ENCODE data around the gene SPTBN1. TPM values are rescaled to one million over a fixed set of nuclear protein-coding genes. Genes with fewer than 3 reads are reported as not detected.
A peak's percentile ranks its signal among the peaks of the same experiment; 100 is the strongest.

SPTBN1 gene
- total RNA-seq, 2 donors from 2014 or later = 179 to 194 TPM

DNA sequence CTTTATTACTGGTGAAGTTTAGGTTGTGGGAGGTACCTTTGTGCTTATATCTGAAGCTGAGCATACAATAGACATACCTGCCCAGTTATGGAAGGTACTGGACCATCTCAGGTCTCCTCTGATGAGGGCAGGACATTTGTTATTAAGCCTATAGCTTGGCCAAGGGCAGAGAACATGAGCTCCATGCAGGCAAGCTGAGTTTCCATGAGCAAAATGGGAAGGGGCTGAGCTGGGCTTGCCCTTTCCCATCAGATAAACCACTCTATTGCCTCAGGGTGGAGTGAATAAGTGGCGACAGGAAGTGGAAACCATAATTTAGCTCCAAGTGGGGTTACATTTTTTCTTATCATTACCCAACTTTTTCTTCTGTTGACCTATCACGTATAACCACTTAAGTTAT, 227.5 kb downstream of the SPTBN1 start:
- H3K9ac ChIP-seq (ENCODE audit: extremely low read depth, low read length, poor library complexity, severe bottlenecking) = no peak overlapping the region
- no peaks in the 10 kb centered on the region for H3K4me1 ChIP-seq (ENCODE audit: control insufficient read depth, insufficient read depth, low read length)
- H3K36me3 ChIP-seq (ENCODE audit: control insufficient read depth, insufficient read depth, low read length) = no peaks in the 10 kb centered on the region
- no peaks in the 10 kb centered on the region for H3K27me3 Mint-ChIP-seq (ENCODE audit: insufficient read depth)
- no peak for DNase-seq
- H3K9me3 Mint-ChIP-seq = no peaks in the 10 kb centered on the region
- no peaks in the 10 kb centered on the region for H3K4me1 Mint-ChIP-seq
- no peaks in the 10 kb centered on the region for H3K27me3 ChIP-seq (ENCODE audit: control insufficient read depth, insufficient read depth, low read length, poor library complexity, severe bottlenecking)
- TF ChIP-seq, protein P1, sequence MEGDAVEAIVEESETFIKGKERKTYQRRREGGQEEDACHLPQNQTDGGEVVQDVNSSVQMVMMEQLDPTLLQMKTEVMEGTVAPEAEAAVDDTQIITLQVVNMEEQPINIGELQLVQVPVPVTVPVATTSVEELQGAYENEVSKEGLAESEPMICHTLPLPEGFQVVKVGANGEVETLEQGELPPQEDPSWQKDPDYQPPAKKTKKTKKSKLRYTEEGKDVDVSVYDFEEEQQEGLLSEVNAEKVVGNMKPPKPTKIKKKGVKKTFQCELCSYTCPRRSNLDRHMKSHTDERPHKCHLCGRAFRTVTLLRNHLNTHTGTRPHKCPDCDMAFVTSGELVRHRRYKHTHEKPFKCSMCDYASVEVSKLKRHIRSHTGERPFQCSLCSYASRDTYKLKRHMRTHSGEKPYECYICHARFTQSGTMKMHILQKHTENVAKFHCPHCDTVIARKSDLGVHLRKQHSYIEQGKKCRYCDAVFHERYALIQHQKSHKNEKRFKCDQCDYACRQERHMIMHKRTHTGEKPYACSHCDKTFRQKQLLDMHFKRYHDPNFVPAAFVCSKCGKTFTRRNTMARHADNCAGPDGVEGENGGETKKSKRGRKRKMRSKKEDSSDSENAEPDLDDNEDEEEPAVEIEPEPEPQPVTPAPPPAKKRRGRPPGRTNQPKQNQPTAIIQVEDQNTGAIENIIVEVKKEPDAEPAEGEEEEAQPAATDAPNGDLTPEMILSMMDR (conservative IDR thresholded peaks at IDR 0.05) = no peak
- WGBS, 2 experiments (ENCODE audit: insufficient coverage in 1 of 2, insufficient read length in 1 of 2) = 100% methylated on average over 1 of the region's 2 CpGs; no CpG with 5 or more reads in 1 of the 2 experiments
- no peak overlapping the region for H3K27ac Mint-ChIP-seq
- no peak overlapping the region for H3K4me3 Mint-ChIP-seq
- H3K4me3 ChIP-seq (ENCODE audit: low read length) = no peak overlapping the region
- no peaks in the 10 kb centered on the region for H3K9me3 ChIP-seq (ENCODE audit: control insufficient read depth, low read length)
- H3K27ac ChIP-seq (ENCODE audit: low read depth, low read length) = no peak overlapping the region
- H3K36me3 Mint-ChIP-seq (ENCODE audit: low read depth) = no peaks in the 10 kb centered on the region

DNA sequence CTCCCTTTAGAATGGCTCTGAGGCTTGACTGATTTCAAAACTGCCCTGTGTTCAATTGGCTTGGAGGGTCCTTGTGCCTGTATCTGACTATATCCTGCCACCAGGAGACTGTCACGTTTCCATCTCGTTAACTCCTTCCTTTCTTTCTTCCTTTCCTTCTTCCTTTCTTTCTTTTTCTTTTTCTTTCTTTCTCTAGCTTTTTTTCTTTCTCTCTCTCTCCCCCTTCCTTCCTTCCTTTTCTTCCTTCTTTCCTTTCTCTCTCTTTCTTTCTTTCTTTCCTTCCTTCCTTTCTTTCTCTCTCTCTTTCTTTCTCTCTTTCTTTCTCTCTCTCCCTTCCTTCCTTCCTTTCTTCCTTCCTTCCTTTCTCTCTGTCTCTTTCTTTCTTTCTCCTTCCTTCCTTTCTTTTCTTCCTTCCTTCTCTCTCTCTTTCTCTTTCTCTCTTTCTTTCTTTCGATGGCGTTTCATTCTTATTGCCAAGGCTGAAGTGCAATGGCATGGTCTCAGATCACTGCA, 229.2 kb downstream of the SPTBN1 start:
- no peak overlapping the region for H3K27ac ChIP-seq (ENCODE audit: low read depth, low read length)
- H3K4me1 ChIP-seq (ENCODE audit: control insufficient read depth, insufficient read depth, low read length) = no peaks in the 10 kb centered on the region
- no peak overlapping the region for H3K9ac ChIP-seq (ENCODE audit: extremely low read depth, low read length, poor library complexity, severe bottlenecking)
- no peaks in the 10 kb centered on the region for H3K27me3 ChIP-seq (ENCODE audit: control insufficient read depth, insufficient read depth, low read length, poor library complexity, severe bottlenecking)
- no peak overlapping the region for H3K4me3 ChIP-seq (ENCODE audit: low read length)
- H3K36me3 Mint-ChIP-seq (ENCODE audit: low read depth) = no peaks in the 10 kb centered on the region
- no peaks in the 10 kb centered on the region for H3K27me3 Mint-ChIP-seq (ENCODE audit: insufficient read depth)
- TF ChIP-seq, protein P1 (conservative IDR thresholded peaks at IDR 0.05) = peak; percentile 41
- no peak for DNase-seq
- no peaks in the 10 kb centered on the region for H3K36me3 ChIP-seq (ENCODE audit: control insufficient read depth, insufficient read depth, low read length)
- no peaks in the 10 kb centered on the region for H3K9me3 ChIP-seq (ENCODE audit: control insufficient read depth, low read length)
- H3K27ac Mint-ChIP-seq = no peak overlapping the region
- H3K4me1 Mint-ChIP-seq = no peaks in the 10 kb centered on the region
- 84 to 85% methylated on average over 4 of the region's 4 CpGs for WGBS, 2 experiments (ENCODE audit: insufficient coverage in 1 of 2, insufficient read length in 1 of 2)
- H3K4me3 Mint-ChIP-seq = no peak overlapping the region
- no peaks in the 10 kb centered on the region for H3K9me3 Mint-ChIP-seq

DNA sequence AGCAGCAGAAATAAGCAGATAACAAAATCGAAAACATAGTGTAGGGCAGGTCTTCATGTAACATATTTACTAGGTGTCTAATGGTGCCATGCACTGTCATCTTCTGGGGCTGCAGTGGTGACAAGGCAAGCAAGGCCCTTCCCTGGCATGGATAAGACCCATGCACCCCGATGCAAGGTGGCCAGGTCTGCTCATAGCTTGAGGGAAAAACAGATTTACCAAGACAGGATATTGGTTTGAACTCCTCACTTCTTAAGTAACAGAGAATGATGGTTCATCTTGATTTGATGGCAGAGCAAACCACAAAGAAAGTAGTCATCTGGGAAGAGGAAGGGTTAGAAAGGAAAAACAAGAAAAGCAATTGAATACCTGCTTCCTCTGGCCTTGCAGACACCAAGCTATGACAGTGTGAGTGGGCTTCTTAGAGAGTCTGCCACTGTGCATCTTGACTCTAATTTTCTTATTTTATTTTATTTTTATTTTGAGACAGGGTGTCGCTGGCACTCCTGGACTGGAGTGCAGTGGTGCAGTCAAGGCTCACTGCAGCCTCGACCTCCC, 231.5 kb downstream of the SPTBN1 start:
- no peak overlapping the region for H3K4me3 Mint-ChIP-seq
- no peaks in the 10 kb centered on the region for H3K4me1 Mint-ChIP-seq
- Histone ChIP-seq H3K9ac (ENCODE audit: extremely low read depth, low read length, poor library complexity, severe bottlenecking) (no peak overlapping the region), H3K27ac (ENCODE audit: low read depth, low read length) (no peak overlapping the region), H3K36me3 (ENCODE audit: control insufficient read depth, insufficient read depth, low read length) (no peaks in the 10 kb centered on the region), H3K27me3 (ENCODE audit: control insufficient read depth, insufficient read depth, low read length, poor library complexity, severe bottlenecking) (no peaks in the 10 kb centered on the region), H3K9me3 (ENCODE audit: control insufficient read depth, low read length) (no peaks in the 10 kb centered on the region), H3K4me1 (ENCODE audit: control insufficient read depth, insufficient read depth, low read length) (no peaks in the 10 kb centered on the region), H3K4me3 (ENCODE audit: low read length) (no peak overlapping the region)
- H3K27ac Mint-ChIP-seq = no peak overlapping the region
- DNase-seq = no peak
- TF ChIP-seq, protein P1 (conservative IDR thresholded peaks at IDR 0.05) = no peak
- 88 to 91% methylated on average over 4 of the region's 4 CpGs for WGBS, 2 experiments (ENCODE audit: insufficient coverage in 1 of 2, insufficient read length in 1 of 2)
- H3K27me3 Mint-ChIP-seq (ENCODE audit: insufficient read depth) = no peaks in the 10 kb centered on the region
- H3K36me3 Mint-ChIP-seq (ENCODE audit: low read depth) = no peaks in the 10 kb centered on the region
- H3K9me3 Mint-ChIP-seq = no peaks in the 10 kb centered on the region

Measured in endodermal cell (in vitro differentiated cells).